Keratinocyte (primary cell): Measurements from ENCODE around the gene CHRNB4.

Experiments used
- CTCF ChIP-seq, 3 experiments: IDR thresholded peaks in 1 of 3; conservative IDR thresholded peaks in 1 of 3; optimal IDR thresholded peaks in 1 of 3; 2 replicates in 2 of 3; 3 replicates in 1 of 3; pipeline versions ENCODE3 to v1.5.1; 2011; ENCODE audit warnings: low read length in 3 of 3, mild to moderate bottlenecking in 3 of 3, moderate library complexity in 2 of 3, control low read depth in 1 of 3, inconsistent platforms in 1 of 3; ENCODE audit not compliant: insufficient read depth in 2 of 3; ENCODE audit errors: extremely low read depth in 1 of 3
- EZH2 ChIP-seq: IDR thresholded peaks from one replicate; pipeline ENCODE4 v1.6.1; 2012; ENCODE audit warnings: inconsistent platforms, mild to moderate bottlenecking, low read length, moderate library complexity

DNA sequence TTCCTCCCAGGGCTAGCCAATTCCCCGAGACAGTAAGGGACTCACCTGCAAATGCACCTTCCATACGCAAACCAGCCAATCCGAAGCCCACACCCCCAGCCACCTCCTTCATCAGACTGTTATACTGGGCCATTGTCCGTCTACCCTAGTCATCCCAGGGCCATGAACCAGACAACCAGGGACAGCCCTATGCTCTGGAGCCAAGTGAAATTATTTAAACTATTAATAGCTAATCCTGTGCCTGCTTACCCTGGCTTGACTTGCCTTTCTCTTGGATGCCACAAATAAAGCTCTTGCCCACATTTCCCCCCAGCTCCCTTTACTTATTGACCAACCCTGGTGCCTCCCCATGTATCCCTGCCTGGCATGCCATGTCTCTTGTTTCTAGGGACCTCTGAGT is 4.0 kb upstream of the CHRNB4 start:
- TF ChIP-seq EZH2 (no peak), CTCF (optimal IDR thresholded peaks at IDR 0.05 in 1 of 3, IDR thresholded peaks at IDR 0.05 in 1 of 3, conservative IDR thresholded peaks at IDR 0.05 in 1 of 3; ENCODE audit: extremely low read depth in 1 of 3, insufficient read depth in 2 of 3, low read length in 3 of 3) (no peak)
